PC-9 (cell line): ENCODE measurements around the gene RALBP1. TPM values are rescaled to one million over a fixed set of nuclear protein-coding genes. Genes with fewer than 3 reads are reported as not detected.

ENCODE experiments used
- BruUV-seq: library from RNA; stranded (reverse); fragments of 400-500 nt; replicated peaks from 2 replicates; lab custom pipeline; 2021; lab: Mats Ljungman, UMichigan
- CTCF ChIA-PET: fragments of 300-600 bp; sonication (Branson Sonifier 250); formaldehyde crosslinking; loops from one replicate; lab custom pipeline; 2022; ENCODE audit warnings: antibody characterized with exemption; lab: Charles Lee
- POLR2A ChIA-PET: fragments of 300-600 bp; sonication (Branson Sonifier 250); formaldehyde crosslinking; loops from one replicate; lab custom pipeline; 2022; ENCODE audit warnings: antibody characterized with exemption; ENCODE audit not compliant: unreplicated experiment; lab: Charles Lee
- DNase-seq, 2 experiments: peaks; one replicate each; pipeline versions ENCODE4 v3.0.0 to v3.0.0-alpha.2; 2015 to 2022; ENCODE audit warnings: mixed read lengths in 1 of 2
- H2AFZ ChIP-seq: fragments of 200-600 bp; sonication (generic); 2 replicates; pipeline ENCODE4 v1.8.1; 2017; ENCODE audit warnings: antibody characterized with exemption
- H3F3A ChIP-seq: fragments of 200-600 bp; sonication (generic); 2 replicates; pipeline ENCODE4 v1.8.1; 2017; ENCODE audit warnings: antibody characterized with exemption, mild to moderate bottlenecking, low read depth; ENCODE audit not compliant: insufficient read depth
- H3K27ac ChIP-seq: fragments of 200-600 bp; sonication (generic); 2 replicates; pipeline ENCODE4 v1.6.1; 2016; ENCODE audit warnings: mixed run types
- H3K27me3 ChIP-seq: fragments of 200-600 bp; sonication (generic); 2 replicates; pipeline ENCODE4 v1.6.1; 2016; ENCODE audit warnings: low read depth, mixed run types; ENCODE audit not compliant: insufficient read depth
- H3K36me3 ChIP-seq: fragments of 200-600 bp; sonication (generic); 2 replicates; pipeline ENCODE4 v1.6.1; 2016; ENCODE audit warnings: low read depth, mixed run types
- H3K4me1 ChIP-seq: fragments of 200-600 bp; sonication (generic); replicated peaks from 2 replicates; pipeline ENCODE4 v1.6.1; 2016; ENCODE audit warnings: mixed run types; ENCODE audit not compliant: insufficient read depth
- H3K4me2 ChIP-seq: fragments of 200-600 bp; sonication (generic); 2 replicates; pipeline ENCODE4 v1.6.1; 2017; ENCODE audit warnings: mixed run types
- H3K4me3 ChIP-seq: fragments of 200-600 bp; sonication (generic); 2 replicates; pipeline ENCODE4 v1.6.1; 2016; ENCODE audit warnings: mixed run types
- H3K79me2 ChIP-seq: fragments of 200-600 bp; sonication (generic); 2 replicates; pipeline ENCODE4 v1.6.1; 2017; ENCODE audit warnings: low read depth, mixed run types
- H3K9me2 ChIP-seq: fragments of 200-600 bp; sonication (generic); 2 replicates; pipeline ENCODE4 v1.8.1; 2017; ENCODE audit warnings: mild to moderate bottlenecking; ENCODE audit not compliant: insufficient read depth
- H3K9me3 ChIP-seq: fragments of 200-600 bp; sonication (generic); 2 replicates; pipeline ENCODE4 v1.8.1; 2016; ENCODE audit warnings: low read depth; ENCODE audit not compliant: insufficient read depth
- H4K20me1 ChIP-seq: fragments of 200-600 bp; sonication (generic); 2 replicates; pipeline ENCODE4 v1.8.1; 2017; ENCODE audit not compliant: insufficient read depth
- CTCF ChIP-seq: fragments of 200-600 bp; sonication (generic); conservative IDR thresholded peaks from 2 replicates; pipeline ENCODE4 v1.6.1; 2017; ENCODE audit warnings: mixed run types, antibody characterized with exemption, mild to moderate bottlenecking, moderate library complexity
- EZH2 ChIP-seq: fragments of 200-600 bp; sonication (generic); IDR thresholded peaks from 2 replicates; pipeline ENCODE4 v1.8.0; 2017; ENCODE audit warnings: antibody characterized with exemption, low read depth
- intact Hi-C: fragments of 100-400 bp; cut with micrococcal nuclease; formaldehyde crosslinking; loops from one replicate; pipeline ENCODE4 v1.10.0; 2022; ENCODE audit not compliant: unreplicated experiment
- total RNA-seq: library from RNA; stranded (reverse); gene quantifications from 2 replicates; pipeline ENCODE4 v1.2.3, GENCODE V29; 2021

The RALBP1 gene
- total RNA-seq, 1 experiment from 2014 or later = 95.0 TPM

GRCh38 chr18:9530226-9531009, 55.1 kb downstream of the RALBP1 start:
- Histone ChIP-seq H3K9me3 (peaks cover 8% of the 10 kb centered on the region; the same call in 1 of the 2 replicates), H3K4me1 (peaks cover 17% of the 10 kb centered on the region), H2AFZ (no peak overlapping the region), H3K36me3 (peaks cover 35% of the 10 kb centered on the region), H4K20me1 (no peaks in the 10 kb centered on the region), H3F3A (peaks cover 4% of the 10 kb centered on the region; the same call in 1 of the 2 replicates), H3K9me2 (no peaks in the 10 kb centered on the region), H3K4me2 (no peak overlapping the region), H3K79me2 (no peaks in the 10 kb centered on the region), H3K4me3 (no peak overlapping the region), H3K27ac (no peak overlapping the region), H3K27me3 (no peaks in the 10 kb centered on the region)
- ChIA-PET CTCF (no interaction called here), POLR2A (no interaction called here)
- TF ChIP-seq CTCF = no peak
- TF ChIP-seq EZH2 = no peak
- intact Hi-C loops = no loop called here
- DNase-seq = no peak
- BruUV-seq = no TSS peak

DNA sequence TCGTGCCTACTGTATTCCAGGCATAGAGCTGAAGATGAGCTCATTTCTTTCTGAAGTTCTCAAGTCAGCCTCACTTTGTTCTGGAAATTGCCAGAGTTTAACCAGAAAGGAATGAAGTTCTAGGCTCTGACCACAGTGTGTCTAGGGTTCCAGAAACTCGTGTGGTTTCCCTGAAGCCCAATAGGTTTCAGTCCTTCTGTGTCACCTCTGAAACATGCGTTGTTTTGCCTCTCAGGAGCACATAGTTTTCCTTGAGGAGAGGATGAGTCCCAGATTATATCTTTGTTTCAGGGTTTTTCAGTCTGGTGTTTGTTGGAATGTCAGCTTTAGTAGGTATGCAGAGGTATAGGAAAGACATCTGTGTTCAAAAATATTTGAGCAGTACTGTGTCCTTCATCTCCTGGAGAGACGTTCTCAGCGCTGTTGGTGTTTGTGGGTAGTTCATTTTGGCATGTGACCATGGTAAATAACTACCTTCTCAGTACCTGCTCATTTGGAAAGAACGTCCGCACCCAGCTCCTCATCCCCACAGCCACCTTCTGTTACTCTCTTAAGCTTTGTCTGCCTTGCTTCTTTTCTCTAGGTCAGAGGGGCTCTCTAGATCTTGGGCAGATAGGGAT, 56.6 kb downstream of the RALBP1 start:
- H4K20me1 ChIP-seq = no peaks in the 10 kb centered on the region
- peaks cover 40% of the 10 kb centered on the region for H3K36me3 ChIP-seq
- no peak for DNase-seq
- ChIA-PET POLR2A (interaction anchor here (0.6 kb wide), 1 partner anchor 318 kb away, joined by 3 read pairs; no protein-coding TSS in a partner anchor), CTCF (no interaction called here)
- no peak overlapping the region for H3K27ac ChIP-seq
- H3K4me2 ChIP-seq = no peak overlapping the region
- no peaks in the 10 kb centered on the region for H3K79me2 ChIP-seq
- H3K4me3 ChIP-seq = no peak overlapping the region
- TF ChIP-seq CTCF (no peak), EZH2 (no peak)
- BruUV-seq = no TSS peak
- H3K4me1 ChIP-seq = peaks cover 2% of the 10 kb centered on the region; the same call in 1 of the 2 replicates
- peaks cover 8% of the 10 kb centered on the region; the same call in 1 of the 2 replicates for H3K9me3 ChIP-seq
- peaks cover 4% of the 10 kb centered on the region; the same call in 1 of the 2 replicates for H3F3A ChIP-seq
- H2AFZ ChIP-seq = no peak overlapping the region
- H3K9me2 ChIP-seq = no peaks in the 10 kb centered on the region
- intact Hi-C loops = no loop called here
- no peaks in the 10 kb centered on the region for H3K27me3 ChIP-seq

DNA sequence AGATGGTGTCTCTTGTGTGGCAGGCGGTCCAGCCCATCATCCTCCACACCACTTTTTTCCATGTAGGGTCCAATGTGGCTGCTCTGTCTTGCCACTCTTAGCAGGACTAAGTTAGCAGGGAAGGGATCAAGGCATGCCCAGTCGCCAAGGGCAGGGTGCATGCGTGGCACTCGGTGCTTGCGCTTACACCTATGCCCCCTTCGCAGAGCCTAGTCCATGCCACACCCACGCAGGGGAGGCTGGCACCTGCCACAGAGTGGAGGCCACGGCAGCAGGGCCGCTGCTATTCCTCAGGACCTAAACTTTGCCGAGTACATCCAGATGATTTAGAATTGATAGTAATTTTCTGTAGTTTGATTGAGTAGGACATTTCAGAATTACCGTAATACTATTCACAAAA, 59.5 kb downstream of the RALBP1 start:
- ChIA-PET CTCF (no interaction called here), POLR2A (no interaction called here)
- DNase-seq = no peak

More for the DNA sequence above, 59.5 kb downstream of the RALBP1 start:
- no peaks in the 10 kb centered on the region for H3K4me1 ChIP-seq
- H3K36me3 ChIP-seq = peaks cover 19% of the 10 kb centered on the region
- no peak overlapping the region for H3K27ac ChIP-seq
- no peaks in the 10 kb centered on the region for H3K9me3 ChIP-seq
- no peaks in the 10 kb centered on the region for H3K27me3 ChIP-seq
- H3F3A ChIP-seq = peaks cover 4% of the 10 kb centered on the region; the same call in 1 of the 2 replicates
- intact Hi-C loops = no loop called here
- TF ChIP-seq EZH2 (no peak), CTCF (no peak)
- no peaks in the 10 kb centered on the region for H3K9me2 ChIP-seq
- BruUV-seq = no TSS peak
- no peak overlapping the region for H3K4me2 ChIP-seq
- H4K20me1 ChIP-seq = no peaks in the 10 kb centered on the region
- H3K4me3 ChIP-seq = no peak overlapping the region
- H3K79me2 ChIP-seq = no peaks in the 10 kb centered on the region
- no peak overlapping the region for H2AFZ ChIP-seq
